Mucosa of descending colon (tissue), 3 donors: ENCODE results near the gene MUS81. TPM values are rescaled to one million over a fixed set of nuclear protein-coding genes. Genes with fewer than 3 reads are reported as not detected.

Experiments used
- ATAC-seq: fragments of 200-7000 bp; cut with Tn5 transposase; one replicate; pipeline ENCODE4 v1.9.1; 2020; ENCODE audit warnings: mild to moderate bottlenecking, moderate library complexity
- DNase-seq, 3 donors: peaks; one replicate each; pipeline ENCODE4 v3.0.0-alpha.2; 2020
- H3K36me3 ChIP-seq: fragments of 200-600 bp; one replicate; pipeline ENCODE4 v1.8.0; 2021; ENCODE audit warnings: low read depth, mild to moderate bottlenecking
- H3K4me1 ChIP-seq: fragments of 200-600 bp; one replicate; pipeline ENCODE4 v1.8.0; 2021; ENCODE audit warnings: low read depth, mild to moderate bottlenecking
- H3K4me3 ChIP-seq: fragments of 200-600 bp; one replicate; pipeline ENCODE4 v1.8.0; 2021; ENCODE audit warnings: mild to moderate bottlenecking
- H3K9me3 ChIP-seq: fragments of 200-600 bp; one replicate; pipeline ENCODE4 v1.8.0; 2021; ENCODE audit warnings: mild to moderate bottlenecking
- intact Hi-C, 2 donors: fragments of 100-400 bp; cut with DNase I in 1 of 2; cut with micrococcal nuclease in 1 of 2; formaldehyde crosslinking; loops; one replicate each; pipeline versions ENCODE4 v1.11.0 to v1.11.1; 2022; cut with DNase I, micrococcal nuclease
- total RNA-seq, 3 donors: library from RNA; stranded (reverse); fragmentation: NEBNext Ultra II Directional in 2 of 3; extraction: Animal tissue kit (Norgen Biotek cat#: 25700) in 2 of 3; gene quantifications; one replicate each; pipeline versions ENCODE4 v1.2.1 to v1.2.4, GENCODE V29; 2021 to 2023
- TF ChIP-seq, protein P1 (sequence below): fragments of 200-600 bp; IDR thresholded peaks from one replicate; pipeline ENCODE4 v1.8.0; 2022; ENCODE audit warnings: antibody characterized with exemption, mild to moderate bottlenecking
- donor health status: DM: no; HTN: no; CAD: no; lungs with moderate emphysema.
- donor health status: DM: no; HTN: no; CAD: no.
- donor health status: DM: no; HTN: yes; CAD: no.

Gene MUS81
- total RNA-seq, 3 donors from 2014 or later, result 48.0 to 81.8 (median 58.7) TPM

DNA sequence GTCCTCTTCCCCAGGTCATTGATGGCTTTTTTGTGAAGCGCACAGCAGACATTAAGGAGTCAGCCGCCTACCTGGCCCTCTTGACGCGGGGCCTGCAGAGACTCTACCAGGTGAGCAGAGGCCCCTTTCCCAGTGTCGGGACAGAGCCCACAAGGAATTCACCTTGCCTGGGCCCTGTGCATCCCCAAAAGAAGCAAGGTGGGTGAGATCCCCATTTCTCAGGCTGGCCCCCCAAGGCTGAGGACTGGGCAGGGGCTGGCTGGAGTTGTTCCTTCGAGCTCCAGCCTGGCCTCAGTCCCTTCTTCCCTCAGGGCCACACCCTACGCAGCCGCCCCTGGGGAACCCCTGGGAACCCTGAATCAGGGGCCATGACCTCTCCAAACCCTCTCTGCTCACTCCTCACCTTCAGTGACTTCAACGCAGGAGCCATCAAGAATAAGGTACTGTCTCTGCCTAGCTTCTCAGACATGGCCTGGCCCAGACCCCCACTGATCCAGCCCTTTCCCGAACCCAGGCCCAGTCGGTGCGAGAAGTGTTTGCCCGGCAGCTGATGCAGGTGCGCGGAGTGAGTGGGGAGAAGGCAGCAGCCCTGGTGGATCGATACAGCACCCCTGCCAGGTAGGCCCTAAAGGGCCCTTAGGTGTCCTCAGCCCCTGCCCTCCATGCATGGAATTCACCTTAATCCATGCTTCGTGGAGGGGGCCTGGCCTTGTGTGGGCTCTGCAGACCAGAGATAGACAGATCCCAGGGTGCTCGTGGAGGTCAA is 4.7 kb downstream of the MUS81 start:
- no peak for ATAC-seq

GRCh38 chr11:65865550-65866172 is 5.4 kb downstream of the MUS81 start:
- Histone ChIP-seq H3K36me3 (peaks cover 4% of the 10 kb centered on the region), H3K4me1 (peaks cover 11% of the 10 kb centered on the region), H3K9me3 (no peaks in the 10 kb centered on the region), H3K4me3 (no peak overlapping the region)
- ATAC-seq (no peak), DNase-seq (peak in 2 of 3 donors; percentile 14 to 40)
- intact Hi-C loops, result no loop called here
- TF ChIP-seq, protein P1, sequence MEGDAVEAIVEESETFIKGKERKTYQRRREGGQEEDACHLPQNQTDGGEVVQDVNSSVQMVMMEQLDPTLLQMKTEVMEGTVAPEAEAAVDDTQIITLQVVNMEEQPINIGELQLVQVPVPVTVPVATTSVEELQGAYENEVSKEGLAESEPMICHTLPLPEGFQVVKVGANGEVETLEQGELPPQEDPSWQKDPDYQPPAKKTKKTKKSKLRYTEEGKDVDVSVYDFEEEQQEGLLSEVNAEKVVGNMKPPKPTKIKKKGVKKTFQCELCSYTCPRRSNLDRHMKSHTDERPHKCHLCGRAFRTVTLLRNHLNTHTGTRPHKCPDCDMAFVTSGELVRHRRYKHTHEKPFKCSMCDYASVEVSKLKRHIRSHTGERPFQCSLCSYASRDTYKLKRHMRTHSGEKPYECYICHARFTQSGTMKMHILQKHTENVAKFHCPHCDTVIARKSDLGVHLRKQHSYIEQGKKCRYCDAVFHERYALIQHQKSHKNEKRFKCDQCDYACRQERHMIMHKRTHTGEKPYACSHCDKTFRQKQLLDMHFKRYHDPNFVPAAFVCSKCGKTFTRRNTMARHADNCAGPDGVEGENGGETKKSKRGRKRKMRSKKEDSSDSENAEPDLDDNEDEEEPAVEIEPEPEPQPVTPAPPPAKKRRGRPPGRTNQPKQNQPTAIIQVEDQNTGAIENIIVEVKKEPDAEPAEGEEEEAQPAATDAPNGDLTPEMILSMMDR, result no peak

More for the DNA sequence above, 4.7 kb downstream of the MUS81 start:
- H3K4me1 ChIP-seq, result peaks cover 15% of the 10 kb centered on the region
- H3K9me3 ChIP-seq, result no peaks in the 10 kb centered on the region
- H3K36me3 ChIP-seq, result peaks cover 4% of the 10 kb centered on the region
- TF ChIP-seq, protein P1, result no peak
- intact Hi-C loops, result no loop called here
- DNase-seq, result peak in 2 of 3 donors; percentile 23 to 49
- no peak overlapping the region for H3K4me3 ChIP-seq

GRCh38 chr11:65866509-65867283 is 6.5 kb downstream of the MUS81 start:
- DNase-seq (peak in 2 of 3 donors; percentile 24 to 52), ATAC-seq (no peak)
- Histone ChIP-seq H3K9me3 (no peaks in the 10 kb centered on the region), H3K4me3 (no peak overlapping the region), H3K4me1 (peaks cover 3% of the 10 kb centered on the region), H3K36me3 (peaks cover 4% of the 10 kb centered on the region)
- TF ChIP-seq, protein P1, result no peak
- intact Hi-C loops, result no loop called here

- no peaks in the 10 kb centered on the region for H3K4me1 ChIP-seq
- DNase-seq (peak in 1 of 3 donors; percentile 51), ATAC-seq (no peak)
- intact Hi-C loops, result no loop called here
- no peaks in the 10 kb centered on the region for H3K9me3 ChIP-seq
- peaks cover 4% of the 10 kb centered on the region for H3K36me3 ChIP-seq
- no peak overlapping the region for H3K4me3 ChIP-seq
- TF ChIP-seq, protein P1, result no peak
These were observed 7.2 kb downstream of the MUS81 start for GRCh38 chr11:65867284-65868071.

DNA sequence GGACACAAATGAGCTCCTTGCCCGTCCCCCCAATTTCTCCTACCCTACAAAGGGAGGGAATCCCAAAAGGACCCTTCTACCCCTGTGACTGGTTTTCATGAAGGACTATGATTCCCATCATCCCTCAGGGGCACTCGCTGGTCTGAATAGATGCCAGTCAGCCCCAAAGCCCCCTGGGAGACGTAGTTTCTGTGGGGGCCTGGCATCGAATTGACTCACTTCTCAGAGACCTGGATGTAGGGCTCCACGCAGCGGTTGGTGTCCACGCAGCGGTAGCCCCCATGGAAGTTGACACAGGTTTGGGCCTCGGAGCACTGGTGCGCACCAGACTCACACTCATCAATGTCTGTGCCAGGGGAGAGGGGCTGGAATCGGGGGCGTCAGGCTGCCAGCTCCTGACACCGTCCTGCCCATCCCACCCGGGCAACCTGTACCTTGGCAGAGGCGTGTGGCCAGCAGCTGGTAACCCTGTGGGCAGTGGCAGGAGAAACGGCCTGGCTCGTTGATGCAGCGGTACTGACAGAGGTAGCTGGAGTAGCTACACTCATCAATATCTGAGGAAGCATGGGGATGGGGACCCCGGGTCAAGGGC is 7.9 kb downstream of the MUS81 start:
- peaks cover 4% of the 10 kb centered on the region for H3K36me3 ChIP-seq
- no peaks in the 10 kb centered on the region for H3K9me3 ChIP-seq
- H3K4me1 ChIP-seq, result peaks cover 4% of the 10 kb centered on the region
- intact Hi-C loops, result no loop called here
- DNase-seq (peak in 1 of 3 donors; percentile 51), ATAC-seq (no peak)
- TF ChIP-seq, protein P1, result no peak
- no peak overlapping the region for H3K4me3 ChIP-seq
